GM19397 (cell line): ENCODE data around the gene DOK5.

ENCODE experiments used
- ATAC-seq: cut with Tn5 transposase; IDR thresholded peaks from one replicate; pipeline ENCODE4 v1.9.1; 2021; ENCODE audit warnings: mild to moderate bottlenecking, moderate library complexity; ENCODE audit not compliant: unreplicated experiment

Gene DOK5

DNA sequence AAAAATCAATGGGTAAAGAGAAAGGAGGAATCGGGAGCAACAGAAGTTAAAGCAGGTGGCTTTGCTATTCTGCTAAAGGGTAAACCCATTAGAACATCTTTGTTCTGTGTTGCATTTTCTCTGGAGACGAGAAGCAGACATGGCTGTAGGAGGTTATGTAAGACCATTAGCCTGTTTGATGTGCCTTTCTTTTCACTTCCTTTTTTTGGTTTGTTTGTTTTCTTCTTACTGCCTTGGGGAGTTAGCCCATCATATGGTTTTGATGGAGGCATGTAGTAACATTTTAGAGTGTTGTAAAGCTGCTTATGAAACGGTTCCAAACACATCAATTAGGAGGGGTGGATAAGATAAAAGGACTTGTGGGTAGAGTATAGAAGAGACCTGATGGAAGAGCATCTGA is 131.0 kb downstream of the DOK5 start:
- no peak for ATAC-seq

DNA sequence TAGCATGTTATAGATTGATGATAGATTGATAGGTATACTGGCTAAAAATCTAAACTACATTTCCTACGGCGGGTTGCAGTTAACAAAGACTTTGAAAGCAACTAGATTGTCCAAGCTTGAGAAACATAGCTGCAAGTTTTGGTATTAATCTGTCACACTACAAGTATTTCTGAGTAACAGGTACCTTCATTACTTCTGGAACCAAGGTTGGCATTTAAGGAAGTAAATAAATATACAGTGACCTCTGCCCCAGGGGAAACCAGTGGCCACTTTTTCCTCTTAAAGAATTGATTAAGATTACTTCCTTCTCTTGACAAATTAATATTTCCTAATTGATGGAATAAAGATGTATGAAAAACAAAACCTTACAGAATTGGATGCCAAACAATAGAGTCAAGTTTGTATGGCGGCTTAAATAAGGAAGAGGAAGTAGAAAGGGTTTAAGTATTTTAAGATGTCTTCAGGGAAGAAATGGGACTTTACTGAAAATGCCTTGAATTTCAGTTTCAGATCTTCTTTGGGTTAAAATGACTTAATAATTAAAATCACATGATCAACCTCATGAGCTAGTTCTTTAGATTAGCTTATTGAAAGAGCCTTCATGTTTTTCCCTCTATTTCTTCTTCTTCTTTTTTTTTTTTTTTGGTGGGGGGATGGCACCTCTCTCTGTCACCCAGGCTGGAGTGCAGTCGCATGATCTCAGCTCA is 132.8 kb downstream of the DOK5 start:
- no peak for ATAC-seq

DNA sequence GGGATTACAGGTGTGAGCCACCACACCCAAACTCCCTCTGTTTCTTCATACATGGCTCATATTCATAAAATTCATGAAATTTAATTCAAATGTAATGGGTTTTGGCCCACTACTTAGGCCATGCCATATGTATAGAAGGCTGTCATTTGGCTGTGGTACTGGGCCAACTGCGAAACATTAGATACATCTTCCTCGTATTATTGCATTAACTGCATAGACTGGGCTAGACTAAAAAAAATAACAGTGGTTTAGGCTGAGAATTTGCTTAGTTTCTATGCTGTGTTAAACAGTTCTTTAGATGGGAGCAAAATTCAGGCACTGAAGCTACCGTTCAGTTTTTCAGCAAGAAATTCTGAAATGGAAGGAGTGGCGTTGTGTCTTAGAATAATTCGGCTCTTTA is 133.6 kb downstream of the DOK5 start:
- ATAC-seq = no peak

DNA sequence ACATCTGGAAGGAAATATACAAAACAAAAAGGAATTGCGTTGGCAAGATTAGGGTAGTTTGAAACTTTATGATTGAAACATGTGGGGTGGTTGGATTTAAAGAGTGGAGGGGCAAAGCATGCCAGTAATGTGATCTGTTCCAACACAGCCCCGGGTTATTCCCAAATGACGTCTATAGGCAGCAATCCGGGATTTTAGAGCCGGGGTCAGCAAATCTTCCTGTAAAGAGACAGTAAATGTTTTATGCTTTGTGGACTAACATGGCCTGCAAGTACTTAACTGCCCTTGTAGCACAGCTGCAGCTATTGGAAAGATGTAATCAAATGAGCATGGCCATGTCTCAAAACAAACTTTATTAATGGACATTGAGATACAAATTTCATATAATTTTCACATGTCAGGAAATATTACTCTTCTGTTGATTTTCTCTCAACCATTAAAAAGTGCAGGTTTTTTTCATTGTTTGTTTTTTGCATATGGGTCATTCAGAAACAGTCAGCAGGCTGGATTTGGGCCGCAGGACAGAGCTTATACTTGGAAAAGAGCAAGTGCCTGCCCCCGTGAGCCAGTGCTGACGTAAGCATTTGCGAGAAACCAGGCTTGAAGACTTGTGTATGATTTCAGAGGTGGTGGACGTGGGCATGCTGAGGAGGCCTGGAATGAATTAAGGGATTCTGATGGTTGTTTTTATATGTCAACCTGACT is 136.5 kb downstream of the DOK5 start:
- no peak for ATAC-seq

DNA sequence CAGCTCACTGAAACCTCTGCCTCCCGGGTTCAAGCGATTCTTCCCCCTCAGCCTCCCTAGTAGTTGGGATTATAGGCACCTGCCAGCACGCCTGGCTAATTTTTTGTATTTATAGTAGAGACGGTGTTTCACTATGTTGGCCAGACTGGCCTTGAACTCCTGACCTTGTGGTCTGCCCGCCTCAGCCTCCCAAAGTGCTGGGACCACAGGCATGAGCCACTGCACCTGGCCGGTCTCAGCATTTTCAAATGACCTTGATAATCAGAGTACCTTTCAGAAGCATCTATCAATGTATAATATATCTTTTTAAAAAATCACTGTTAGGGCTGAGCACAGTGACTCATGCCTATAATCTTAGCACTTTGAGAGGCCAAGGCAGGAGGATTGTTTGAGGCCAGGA is 143.0 kb downstream of the DOK5 start:
- ATAC-seq = no peak

DNA sequence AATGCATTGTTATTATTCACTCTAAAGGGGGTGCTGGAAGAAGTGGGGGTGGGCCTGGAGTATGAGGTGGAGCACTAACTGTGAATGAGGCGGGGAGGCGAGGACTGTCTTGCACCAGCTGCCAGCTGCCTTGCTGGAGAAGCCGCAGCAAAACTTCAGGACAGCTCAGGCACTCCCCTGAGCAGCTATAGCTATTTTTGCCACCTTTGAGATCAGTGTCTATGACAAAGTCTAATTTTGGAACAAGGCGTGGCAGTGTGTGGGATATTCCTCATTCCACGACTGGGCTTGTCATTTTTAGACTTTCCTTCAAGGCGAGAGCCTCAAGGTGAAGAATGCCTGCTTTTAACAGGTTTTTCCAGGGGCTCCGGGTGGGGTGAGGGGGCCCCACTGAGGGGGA is 143.8 kb downstream of the DOK5 start:
- no peak for ATAC-seq

DNA sequence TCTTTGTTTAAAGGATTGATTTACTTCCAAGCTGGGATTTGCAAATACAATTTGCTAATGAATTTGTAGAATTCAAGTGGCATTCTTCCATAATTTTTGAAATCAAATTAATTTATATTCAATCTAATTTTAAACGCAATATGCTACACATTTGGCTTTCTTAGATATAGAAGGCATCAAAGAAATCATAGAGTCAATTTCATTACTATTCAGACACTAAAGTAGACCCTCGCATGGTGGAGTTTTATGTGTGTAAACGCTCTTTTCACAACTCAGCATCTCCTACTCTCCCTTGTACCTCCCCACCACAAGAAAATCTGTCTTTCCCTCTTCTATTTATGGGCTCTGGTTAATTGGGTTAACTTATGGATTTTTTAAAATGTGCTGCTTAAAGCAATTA is 144.3 kb downstream of the DOK5 start:
- ATAC-seq = no peak

DNA sequence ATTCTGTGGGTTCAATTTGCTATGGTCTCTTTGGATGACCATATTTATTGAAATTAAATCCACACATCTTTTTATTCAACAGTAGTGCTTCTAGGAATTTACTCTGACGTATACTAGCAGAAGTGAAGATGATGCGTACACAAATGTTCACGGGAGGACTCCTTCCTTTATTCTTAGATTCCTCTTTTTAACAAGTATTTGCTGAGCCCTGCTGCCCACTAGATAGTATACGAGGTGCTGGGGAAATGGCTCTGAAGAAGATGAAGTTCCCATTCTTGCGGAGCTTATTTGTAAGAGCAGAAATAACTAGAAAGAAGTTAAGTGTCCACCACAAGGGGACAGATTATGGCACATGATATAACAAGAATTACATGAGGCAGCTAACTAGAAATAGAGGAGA is 145.2 kb downstream of the DOK5 start:
- no peak for ATAC-seq

DNA sequence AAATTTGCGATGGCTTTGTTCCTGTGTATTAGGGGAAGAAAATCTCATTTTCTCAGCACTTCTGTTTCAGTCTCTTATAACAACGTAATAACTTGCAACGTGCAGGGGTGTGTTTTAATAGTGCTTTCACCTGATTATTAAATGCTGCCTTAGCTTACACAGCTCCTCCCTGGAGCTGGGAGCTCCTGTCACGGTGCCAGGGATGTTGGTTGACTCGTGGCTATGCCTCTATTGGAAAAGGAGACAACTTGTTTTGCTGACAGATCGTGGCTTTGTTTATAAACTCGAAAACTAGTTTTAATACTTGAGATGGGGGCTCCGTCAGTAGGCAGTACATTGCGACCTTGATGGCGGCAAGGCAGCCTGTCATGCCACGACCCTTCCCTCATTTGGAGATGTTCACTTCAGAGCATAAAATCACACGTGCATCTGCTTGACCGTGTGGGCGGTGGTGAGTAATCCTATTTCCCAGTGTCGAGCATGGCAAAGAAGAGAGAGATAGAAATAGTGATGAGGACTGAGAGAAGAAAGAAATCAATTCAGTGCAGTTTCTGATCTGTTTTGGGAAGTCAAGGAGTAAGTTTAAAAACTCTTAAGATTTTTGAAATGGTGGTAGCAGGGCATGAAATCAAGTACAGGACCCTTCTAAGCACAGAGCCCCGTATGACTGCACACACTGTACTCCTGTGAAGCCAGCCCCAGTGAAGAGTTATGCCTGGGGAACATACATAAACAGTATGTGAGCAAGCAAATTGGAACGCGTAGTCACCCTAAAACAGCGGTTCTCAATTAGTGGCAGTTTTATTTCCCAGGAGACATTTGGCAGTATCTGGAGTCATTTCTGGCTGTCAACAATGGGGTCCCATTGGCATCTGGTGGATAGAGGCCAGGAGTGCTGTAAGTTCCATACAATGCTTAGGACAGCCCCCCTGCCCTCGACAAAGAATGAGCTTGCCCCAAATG is 147.2 kb downstream of the DOK5 start:
- no peak for ATAC-seq

DNA sequence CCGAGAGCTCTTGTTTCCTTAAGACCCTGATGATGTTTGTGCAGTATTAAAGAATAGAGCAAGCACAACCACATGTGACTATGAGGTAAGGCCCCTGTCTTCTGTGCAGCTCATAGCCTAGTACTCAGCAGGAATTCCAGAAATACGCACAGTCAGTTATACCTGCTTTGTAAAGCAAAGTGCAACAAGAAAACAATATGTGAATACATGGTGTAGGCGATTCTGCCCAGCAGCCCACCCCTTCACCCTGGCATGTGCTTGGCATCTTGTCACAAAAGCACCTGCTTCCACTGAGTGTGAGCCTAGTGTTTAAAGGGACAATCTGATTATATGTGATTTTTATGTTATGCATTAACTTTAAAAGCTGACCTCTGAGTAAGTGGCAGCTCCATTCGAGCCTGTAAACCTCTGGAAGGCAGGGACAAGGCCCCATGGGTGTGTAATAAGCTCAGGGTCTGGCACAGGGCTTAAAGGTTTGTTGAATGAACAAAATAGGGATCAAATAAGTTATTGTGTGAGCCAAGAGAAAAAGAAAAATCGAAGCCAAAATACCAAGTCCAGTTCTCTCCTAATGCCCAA is 148.7 kb downstream of the DOK5 start:
- ATAC-seq = no peak

DNA sequence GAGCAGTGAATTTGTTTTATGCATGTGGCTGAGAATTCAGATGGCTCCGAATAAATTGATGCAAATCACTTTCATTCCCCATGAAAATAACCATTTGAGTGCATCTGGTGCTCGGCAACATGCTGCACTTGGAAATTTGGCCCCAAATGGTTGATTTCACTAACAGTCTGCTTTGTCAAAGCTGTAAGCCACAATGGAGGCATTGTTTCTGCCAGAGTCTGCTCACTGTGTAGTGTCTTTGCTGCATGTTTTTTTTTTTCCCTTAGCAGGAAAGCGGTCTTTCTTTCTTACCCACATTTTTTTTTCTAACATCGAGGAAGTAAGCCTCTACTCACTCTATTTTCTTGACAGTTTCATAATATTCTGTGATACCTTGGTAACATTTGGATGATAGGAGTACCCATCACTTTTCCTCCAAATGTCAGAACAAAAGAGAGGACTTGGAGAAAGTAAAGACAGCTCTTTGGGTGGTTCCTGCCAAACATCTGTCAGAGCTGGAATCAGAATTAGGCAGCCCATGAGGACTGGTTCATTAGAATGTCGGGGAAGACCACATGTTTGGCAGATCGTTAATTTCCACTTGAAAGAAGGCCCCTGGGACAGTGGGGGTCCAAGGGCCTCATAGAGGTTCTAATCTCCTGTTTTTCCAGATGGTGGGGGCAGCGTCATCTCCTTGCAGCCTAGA is 149.5 kb downstream of the DOK5 start:
- no peak for ATAC-seq

DNA sequence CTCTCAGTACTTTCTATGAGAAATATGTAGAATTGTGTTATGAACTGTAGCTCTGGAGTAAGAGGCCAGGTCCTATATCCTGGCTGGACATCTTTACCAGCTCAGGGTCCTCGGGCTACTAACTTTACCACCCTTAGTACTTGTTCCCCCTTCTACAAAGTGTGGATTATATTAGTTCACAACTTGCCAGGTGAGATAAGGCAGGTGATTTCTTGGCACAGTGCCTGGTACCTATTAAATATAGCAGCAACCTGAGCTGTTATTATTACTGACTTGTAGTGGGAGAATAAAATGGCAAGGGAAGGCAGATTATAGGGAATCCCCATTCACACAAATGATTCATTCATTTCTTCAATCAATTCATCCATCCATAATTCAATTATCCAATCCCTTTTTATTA is 150.1 kb downstream of the DOK5 start:
- no peak for ATAC-seq

DNA sequence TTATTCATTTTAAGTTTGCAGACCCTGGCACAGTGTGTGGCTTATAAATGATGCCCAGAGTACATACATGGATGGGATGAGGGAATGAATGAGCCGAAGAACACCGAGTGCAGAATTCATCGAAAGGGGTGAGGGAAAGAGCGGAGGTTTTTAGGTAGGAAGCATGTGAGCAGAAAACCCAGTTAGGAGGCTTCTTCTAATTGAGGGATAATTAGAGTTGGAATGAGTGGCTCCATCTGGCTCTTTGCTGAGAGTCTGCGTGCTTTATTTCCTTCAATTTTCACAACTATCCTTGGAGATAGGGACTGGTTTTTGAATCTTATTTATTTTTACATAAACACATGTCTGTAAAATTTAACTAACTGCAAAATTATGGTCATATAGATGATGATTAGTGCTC is 150.7 kb downstream of the DOK5 start:
- no peak for ATAC-seq

DNA sequence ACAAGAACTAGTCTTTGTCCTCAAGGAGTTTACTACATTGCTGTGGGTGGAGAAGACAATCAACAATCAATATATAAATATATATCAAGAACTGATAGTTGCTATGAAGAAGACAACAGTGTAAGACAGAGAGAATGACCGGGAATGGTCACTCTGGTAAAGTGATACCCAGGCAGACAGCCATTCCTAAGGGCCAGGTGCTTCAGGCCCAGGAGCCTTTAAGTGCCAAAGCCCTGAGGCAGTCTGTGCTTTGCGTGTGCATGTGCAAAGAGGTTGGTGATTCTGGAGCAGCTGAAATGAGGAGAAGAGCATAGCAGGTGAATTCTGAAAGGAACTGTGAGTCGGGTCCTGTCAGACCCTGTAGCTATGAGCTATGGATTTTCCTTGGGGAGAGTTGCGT is 154.2 kb downstream of the DOK5 start:
- ATAC-seq = no peak

DNA sequence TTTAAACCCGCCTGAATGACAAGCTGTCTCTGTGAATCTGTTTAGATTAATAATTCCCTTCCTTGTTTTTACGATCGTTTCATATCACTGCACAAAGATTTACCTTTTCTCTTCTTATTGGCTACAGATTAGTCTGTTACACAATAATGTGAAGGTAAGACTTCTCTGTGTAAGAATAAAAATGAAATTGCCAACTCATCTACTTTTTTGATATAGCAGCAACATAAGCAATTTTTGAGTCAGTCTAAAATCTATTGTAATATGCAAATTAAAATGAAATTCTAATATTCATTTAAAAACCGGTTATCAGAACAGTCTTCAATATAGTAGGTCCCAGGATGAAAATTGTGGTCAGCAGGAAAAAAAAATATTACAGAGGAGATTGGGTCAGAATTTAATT is 155.2 kb downstream of the DOK5 start:
- no peak for ATAC-seq

DNA sequence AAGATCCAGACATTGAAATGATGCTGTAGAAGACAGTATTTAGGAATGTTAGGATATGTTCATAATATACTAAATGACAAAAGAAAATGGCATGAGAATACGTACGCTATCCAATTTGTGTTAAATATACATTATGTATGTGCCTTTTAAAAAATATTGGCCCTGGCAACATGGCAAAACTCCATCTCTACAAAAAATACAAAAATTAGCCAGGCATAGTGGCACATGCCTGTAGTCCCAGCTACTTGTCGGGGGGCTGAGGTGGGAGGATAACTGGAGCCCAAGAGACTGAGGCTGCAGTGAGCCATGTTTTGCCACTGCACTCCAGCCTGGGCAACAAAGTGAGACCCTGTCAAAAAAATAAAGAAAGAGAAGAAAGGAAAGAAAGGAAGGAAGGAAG is 155.7 kb downstream of the DOK5 start:
- ATAC-seq = no peak

DNA sequence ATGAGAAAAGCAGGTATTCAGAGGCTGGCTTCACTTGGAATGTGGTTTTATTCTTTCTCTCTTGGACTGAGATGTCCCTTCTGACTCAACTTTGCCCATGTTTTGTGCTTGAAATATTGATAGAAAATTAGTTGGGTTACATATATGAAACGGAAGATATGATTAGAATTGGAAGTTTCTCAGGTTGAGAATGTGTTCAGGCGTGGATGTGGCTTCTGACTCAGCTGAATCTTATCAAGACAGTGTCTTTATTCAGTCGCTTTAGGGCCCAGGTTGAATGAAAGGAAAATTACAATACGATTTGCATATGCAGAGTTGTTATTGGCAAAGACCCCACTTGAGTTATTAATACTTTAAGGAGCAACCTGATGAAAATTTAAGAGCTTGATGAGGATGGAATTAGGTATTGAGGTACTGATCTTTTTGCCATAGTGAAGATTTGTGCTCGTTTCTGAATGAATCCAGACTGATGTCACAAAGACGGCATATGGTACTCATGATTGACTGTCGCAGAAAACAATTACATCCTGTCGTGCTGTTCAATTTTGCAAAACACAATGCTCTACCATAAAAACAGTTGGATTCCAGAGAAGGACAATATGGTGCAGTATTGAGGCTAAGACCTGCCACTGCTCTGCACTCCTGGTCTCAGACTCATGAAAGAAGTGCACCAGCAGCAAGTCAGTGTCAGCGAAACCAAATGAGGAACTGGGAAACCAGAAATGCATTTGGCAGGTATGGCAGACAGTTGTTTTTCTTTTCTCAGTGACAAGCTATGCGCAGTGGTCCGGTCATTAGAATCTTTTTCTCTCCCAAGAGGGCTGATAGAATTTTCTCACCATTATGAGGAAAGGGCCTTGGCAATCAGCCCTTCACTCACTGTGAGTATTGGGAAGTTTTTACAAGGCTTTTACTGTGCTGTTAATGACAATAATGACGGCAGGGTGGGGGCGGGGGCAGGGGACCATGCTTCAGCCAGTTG is 158.3 kb downstream of the DOK5 start:
- ATAC-seq = peak; percentile 96

DNA sequence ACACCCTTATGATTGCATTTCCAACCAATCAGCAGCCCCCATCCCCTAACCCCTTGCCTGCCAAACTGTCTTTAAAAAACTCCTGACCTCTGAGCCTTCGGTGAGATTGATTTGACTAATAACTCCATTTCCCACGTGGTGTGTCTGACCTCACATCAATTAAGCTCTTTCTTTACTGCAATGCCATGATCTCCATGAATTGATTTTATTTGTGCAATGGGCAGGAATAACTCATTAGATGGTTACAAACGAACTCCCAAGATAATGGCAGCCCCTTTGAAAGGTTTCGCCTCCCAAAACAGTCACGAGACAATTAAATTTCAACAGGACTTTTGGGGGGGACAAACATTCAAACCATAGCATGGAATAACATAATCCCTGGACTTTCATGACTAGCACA is 161.2 kb downstream of the DOK5 start:
- ATAC-seq = no peak

DNA sequence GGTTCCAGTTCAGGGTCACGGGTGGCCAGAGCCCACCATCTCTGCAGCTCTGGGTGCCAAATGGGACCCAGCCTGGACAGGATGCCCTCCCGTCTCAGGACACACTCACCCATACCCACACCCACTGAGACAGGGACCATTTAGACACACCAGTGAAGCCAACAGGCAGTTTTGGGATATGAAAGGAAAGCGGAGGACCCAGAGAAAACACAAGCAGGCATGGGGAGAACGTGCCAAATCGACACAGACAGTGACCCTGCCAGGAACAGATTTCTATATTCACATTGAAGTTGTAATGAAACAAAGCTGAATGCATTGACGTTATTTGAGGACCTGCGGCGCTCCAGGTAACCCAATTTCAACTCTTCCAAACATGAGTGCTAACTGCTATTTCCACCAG is 164.5 kb downstream of the DOK5 start:
- no peak for ATAC-seq

DNA sequence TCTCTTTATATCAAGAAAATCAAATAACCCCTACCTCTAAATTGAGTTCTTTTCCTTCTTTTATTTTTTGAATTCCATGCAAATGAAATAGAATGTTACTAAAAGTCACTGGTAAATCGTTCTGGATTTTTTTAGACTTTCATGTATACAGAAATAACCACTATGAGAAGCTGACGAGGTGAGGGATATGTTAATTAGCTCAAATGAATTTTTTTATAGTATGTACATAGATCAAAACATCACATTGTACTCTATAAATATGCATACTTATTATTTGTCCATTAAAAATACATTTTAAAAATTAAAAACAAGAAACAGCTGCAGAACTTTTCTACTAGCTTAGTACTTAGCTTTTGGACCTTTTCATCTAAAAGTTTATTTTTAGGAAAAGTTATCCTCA is 165.4 kb downstream of the DOK5 start:
- no peak for ATAC-seq
